Measurements from ENCODE around the gene DNAH17. TPM values are rescaled to one million over a fixed set of nuclear protein-coding genes. Genes with fewer than 3 reads are reported as not detected.
A peak's percentile ranks its signal among the peaks of the same experiment; 100 is the strongest.

DNAH17 gene
- total RNA-seq, 2 donors from 2014 or later, result 0.13 to 0.64 TPM

DNA sequence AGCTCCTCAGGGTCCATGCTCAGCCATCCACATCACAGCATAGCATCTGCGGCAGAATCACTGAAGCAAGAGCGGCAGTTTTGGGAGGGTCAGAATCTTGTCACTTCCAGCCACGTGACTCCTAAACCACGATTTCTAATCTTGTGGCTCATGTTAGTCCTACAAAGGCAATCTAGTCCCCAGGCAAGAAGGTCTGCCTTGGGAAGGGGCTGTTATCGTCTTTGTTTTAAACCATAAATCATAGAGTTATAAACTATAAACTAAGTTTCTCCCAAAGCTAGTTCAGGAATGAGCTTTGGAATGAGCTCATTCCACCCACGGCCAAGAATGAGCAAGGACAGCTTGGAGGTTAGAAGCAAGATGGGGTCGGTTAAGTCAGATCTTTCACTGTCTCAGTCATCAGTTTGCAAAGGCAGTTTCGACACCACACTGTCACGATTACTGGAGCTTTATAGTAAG, 20.8 kb upstream of the DNAH17 start:
- Histone ChIP-seq H3K4me3 (ENCODE audit: low read length) (no peak overlapping the region), H3K9ac (ENCODE audit: extremely low read depth, low read length, poor library complexity, severe bottlenecking) (no peak overlapping the region), H3K36me3 (ENCODE audit: control insufficient read depth, insufficient read depth, low read length) (no peaks in the 10 kb centered on the region), H3K27ac (ENCODE audit: low read depth, low read length) (no peak overlapping the region), H3K27me3 (ENCODE audit: control insufficient read depth, insufficient read depth, low read length, poor library complexity, severe bottlenecking) (no peaks in the 10 kb centered on the region), H3K4me1 (ENCODE audit: control insufficient read depth, insufficient read depth, low read length) (no peaks in the 10 kb centered on the region), H3K9me3 (ENCODE audit: control insufficient read depth, low read length) (no peaks in the 10 kb centered on the region)
- Mint-ChIP-seq H3K27me3 (ENCODE audit: insufficient read depth) (no peaks in the 10 kb centered on the region), H3K36me3 (ENCODE audit: low read depth) (no peaks in the 10 kb centered on the region), H3K4me1 (peaks cover 4% of the 10 kb centered on the region), H3K27ac (no peak overlapping the region), H3K4me3 (no peak overlapping the region), H3K9me3 (no peaks in the 10 kb centered on the region)
- TF ChIP-seq, protein P1, sequence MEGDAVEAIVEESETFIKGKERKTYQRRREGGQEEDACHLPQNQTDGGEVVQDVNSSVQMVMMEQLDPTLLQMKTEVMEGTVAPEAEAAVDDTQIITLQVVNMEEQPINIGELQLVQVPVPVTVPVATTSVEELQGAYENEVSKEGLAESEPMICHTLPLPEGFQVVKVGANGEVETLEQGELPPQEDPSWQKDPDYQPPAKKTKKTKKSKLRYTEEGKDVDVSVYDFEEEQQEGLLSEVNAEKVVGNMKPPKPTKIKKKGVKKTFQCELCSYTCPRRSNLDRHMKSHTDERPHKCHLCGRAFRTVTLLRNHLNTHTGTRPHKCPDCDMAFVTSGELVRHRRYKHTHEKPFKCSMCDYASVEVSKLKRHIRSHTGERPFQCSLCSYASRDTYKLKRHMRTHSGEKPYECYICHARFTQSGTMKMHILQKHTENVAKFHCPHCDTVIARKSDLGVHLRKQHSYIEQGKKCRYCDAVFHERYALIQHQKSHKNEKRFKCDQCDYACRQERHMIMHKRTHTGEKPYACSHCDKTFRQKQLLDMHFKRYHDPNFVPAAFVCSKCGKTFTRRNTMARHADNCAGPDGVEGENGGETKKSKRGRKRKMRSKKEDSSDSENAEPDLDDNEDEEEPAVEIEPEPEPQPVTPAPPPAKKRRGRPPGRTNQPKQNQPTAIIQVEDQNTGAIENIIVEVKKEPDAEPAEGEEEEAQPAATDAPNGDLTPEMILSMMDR (conservative IDR thresholded peaks at IDR 0.05), result no peak
- 93 to 95% methylated on average over 3 to 8 of the region's 9 CpGs for WGBS, 2 experiments (ENCODE audit: insufficient coverage in 1 of 2, insufficient read length in 1 of 2)
- no peak for DNase-seq

DNA sequence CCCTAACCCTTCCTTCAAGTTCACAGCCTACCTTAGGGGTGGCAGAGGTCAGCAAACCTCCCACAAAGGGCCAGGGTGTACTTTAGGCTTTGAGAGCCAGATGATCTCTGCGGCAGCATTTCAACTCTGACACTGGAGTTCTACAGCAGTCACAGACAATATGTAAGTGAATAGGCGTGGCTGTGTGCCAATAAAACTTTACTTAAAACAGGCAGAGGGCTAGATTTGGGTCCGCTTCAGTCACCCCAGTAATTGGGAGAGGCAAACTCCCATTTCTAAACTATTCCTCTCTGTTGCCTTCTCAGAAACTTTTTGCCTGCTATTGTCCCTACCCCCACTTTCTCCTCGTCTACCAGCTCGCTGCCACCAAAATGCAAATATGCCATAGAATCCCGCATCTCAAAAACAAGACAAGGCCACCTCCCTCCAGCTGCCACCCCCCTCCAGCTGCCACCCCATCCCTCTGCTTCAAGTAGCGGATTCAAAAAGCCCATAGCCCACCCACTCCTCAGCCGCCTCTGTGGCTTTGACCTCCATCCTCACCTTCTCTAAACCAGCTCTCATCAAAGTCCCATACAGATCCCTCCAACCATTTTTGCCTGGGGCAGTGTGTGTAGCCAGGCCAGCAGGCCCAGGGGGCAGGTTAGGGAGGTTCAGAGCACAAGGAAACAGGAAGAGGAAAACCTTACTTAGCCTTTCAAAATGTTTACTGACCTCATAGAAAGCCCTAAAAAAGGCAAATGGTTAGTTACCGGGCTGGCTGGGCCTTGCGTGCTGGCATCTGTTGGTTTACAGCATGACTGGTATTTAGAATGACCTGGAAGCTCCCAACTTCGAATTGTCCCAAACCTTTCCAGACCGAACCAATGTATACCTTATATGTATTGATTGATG, 19.9 kb upstream of the DNAH17 start:
- TF ChIP-seq, protein P1 (conservative IDR thresholded peaks at IDR 0.05), result no peak
- Mint-ChIP-seq H3K4me3 (no peak overlapping the region), H3K27me3 (ENCODE audit: insufficient read depth) (no peaks in the 10 kb centered on the region), H3K9me3 (no peaks in the 10 kb centered on the region), H3K36me3 (ENCODE audit: low read depth) (no peaks in the 10 kb centered on the region), H3K4me1 (peaks cover 7% of the 10 kb centered on the region), H3K27ac (no peak overlapping the region)
- no peak for DNase-seq
- Histone ChIP-seq H3K4me1 (ENCODE audit: control insufficient read depth, insufficient read depth, low read length) (peaks cover 3% of the 10 kb centered on the region), H3K36me3 (ENCODE audit: control insufficient read depth, insufficient read depth, low read length) (no peaks in the 10 kb centered on the region), H3K27ac (ENCODE audit: low read depth, low read length) (no peak overlapping the region), H3K9me3 (ENCODE audit: control insufficient read depth, low read length) (no peaks in the 10 kb centered on the region), H3K9ac (ENCODE audit: extremely low read depth, low read length, poor library complexity, severe bottlenecking) (no peak overlapping the region), H3K4me3 (ENCODE audit: low read length) (no peak overlapping the region), H3K27me3 (ENCODE audit: control insufficient read depth, insufficient read depth, low read length, poor library complexity, severe bottlenecking) (no peaks in the 10 kb centered on the region)
- 84 to 86% methylated on average over 6 to 11 of the region's 12 CpGs for WGBS, 2 experiments (ENCODE audit: insufficient coverage in 1 of 2, insufficient read length in 1 of 2)

DNA sequence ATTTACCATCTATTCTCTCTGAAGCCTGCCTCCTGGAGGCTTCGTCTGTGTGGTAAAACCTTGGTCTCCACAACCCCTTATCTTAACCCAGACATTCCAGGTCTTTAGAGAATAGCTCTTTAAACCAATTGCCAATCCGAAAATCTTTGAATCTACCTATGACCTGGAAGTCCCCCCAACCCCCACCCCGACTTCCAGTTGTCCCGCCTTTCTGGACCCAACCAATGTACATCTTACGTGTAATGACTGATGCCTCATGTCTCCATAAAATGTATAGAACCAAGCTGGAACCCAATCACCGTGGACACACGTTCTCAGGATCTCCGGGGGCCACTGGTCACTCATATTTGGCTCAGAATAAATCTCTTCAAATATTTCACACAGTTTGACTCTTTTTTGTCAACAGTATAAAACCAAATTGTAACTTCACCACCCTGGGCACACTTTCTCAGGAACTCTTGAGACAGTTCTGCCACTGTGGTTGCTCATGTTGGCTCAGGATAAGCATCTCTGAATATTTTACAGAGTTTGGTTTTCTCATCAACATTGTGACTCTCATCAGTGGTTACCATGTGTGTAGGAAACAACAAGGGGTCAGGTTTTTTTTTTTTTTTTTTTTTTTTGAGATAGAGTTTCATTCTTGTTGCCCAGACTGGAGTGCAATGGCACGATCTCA, 18.1 kb upstream of the DNAH17 start:
- H3K27me3 Mint-ChIP-seq (ENCODE audit: insufficient read depth), result no peaks in the 10 kb centered on the region
- H3K4me3 Mint-ChIP-seq, result no peak overlapping the region

More for the DNA sequence above, 18.1 kb upstream of the DNAH17 start:
- Histone ChIP-seq H3K36me3 (ENCODE audit: control insufficient read depth, insufficient read depth, low read length) (no peaks in the 10 kb centered on the region), H3K9me3 (ENCODE audit: control insufficient read depth, low read length) (no peaks in the 10 kb centered on the region), H3K4me3 (ENCODE audit: low read length) (no peak overlapping the region), H3K4me1 (ENCODE audit: control insufficient read depth, insufficient read depth, low read length) (peaks cover 3% of the 10 kb centered on the region), H3K27me3 (ENCODE audit: control insufficient read depth, insufficient read depth, low read length, poor library complexity, severe bottlenecking) (no peaks in the 10 kb centered on the region), H3K9ac (ENCODE audit: extremely low read depth, low read length, poor library complexity, severe bottlenecking) (no peak overlapping the region), H3K27ac (ENCODE audit: low read depth, low read length) (no peak overlapping the region)
- Mint-ChIP-seq H3K4me1 (peaks cover 9% of the 10 kb centered on the region), H3K9me3 (no peaks in the 10 kb centered on the region), H3K36me3 (ENCODE audit: low read depth) (no peaks in the 10 kb centered on the region), H3K27ac (no peak overlapping the region)
- no peak for DNase-seq
- WGBS, 2 experiments (ENCODE audit: insufficient coverage in 1 of 2, insufficient read length in 1 of 2), result 94% methylated on average over 9 of the region's 9 CpGs
- TF ChIP-seq, protein P1 (conservative IDR thresholded peaks at IDR 0.05), result peak; percentile 18

Measured in endodermal cell (in vitro differentiated cells).